HUDEP-2 (cell line): ENCODE data around the gene UPF2.
"Not testable (repeated sequence)": the region's sequence is repeated elsewhere in the genome, so short reads cannot be mapped to it uniquely, and the experiment has no call there.

Experiments
- DNase-seq, 76 experiments: peaks; one replicate each; lab custom pipeline; 2025; ENCODE audit not compliant: unreplicated experiment in 76 of 76; lab: John Stamatoyannopoulos, UW

The UPF2 gene, protein sequence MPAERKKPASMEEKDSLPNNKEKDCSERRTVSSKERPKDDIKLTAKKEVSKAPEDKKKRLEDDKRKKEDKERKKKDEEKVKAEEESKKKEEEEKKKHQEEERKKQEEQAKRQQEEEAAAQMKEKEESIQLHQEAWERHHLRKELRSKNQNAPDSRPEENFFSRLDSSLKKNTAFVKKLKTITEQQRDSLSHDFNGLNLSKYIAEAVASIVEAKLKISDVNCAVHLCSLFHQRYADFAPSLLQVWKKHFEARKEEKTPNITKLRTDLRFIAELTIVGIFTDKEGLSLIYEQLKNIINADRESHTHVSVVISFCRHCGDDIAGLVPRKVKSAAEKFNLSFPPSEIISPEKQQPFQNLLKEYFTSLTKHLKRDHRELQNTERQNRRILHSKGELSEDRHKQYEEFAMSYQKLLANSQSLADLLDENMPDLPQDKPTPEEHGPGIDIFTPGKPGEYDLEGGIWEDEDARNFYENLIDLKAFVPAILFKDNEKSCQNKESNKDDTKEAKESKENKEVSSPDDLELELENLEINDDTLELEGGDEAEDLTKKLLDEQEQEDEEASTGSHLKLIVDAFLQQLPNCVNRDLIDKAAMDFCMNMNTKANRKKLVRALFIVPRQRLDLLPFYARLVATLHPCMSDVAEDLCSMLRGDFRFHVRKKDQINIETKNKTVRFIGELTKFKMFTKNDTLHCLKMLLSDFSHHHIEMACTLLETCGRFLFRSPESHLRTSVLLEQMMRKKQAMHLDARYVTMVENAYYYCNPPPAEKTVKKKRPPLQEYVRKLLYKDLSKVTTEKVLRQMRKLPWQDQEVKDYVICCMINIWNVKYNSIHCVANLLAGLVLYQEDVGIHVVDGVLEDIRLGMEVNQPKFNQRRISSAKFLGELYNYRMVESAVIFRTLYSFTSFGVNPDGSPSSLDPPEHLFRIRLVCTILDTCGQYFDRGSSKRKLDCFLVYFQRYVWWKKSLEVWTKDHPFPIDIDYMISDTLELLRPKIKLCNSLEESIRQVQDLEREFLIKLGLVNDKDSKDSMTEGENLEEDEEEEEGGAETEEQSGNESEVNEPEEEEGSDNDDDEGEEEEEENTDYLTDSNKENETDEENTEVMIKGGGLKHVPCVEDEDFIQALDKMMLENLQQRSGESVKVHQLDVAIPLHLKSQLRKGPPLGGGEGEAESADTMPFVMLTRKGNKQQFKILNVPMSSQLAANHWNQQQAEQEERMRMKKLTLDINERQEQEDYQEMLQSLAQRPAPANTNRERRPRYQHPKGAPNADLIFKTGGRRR

DNA sequence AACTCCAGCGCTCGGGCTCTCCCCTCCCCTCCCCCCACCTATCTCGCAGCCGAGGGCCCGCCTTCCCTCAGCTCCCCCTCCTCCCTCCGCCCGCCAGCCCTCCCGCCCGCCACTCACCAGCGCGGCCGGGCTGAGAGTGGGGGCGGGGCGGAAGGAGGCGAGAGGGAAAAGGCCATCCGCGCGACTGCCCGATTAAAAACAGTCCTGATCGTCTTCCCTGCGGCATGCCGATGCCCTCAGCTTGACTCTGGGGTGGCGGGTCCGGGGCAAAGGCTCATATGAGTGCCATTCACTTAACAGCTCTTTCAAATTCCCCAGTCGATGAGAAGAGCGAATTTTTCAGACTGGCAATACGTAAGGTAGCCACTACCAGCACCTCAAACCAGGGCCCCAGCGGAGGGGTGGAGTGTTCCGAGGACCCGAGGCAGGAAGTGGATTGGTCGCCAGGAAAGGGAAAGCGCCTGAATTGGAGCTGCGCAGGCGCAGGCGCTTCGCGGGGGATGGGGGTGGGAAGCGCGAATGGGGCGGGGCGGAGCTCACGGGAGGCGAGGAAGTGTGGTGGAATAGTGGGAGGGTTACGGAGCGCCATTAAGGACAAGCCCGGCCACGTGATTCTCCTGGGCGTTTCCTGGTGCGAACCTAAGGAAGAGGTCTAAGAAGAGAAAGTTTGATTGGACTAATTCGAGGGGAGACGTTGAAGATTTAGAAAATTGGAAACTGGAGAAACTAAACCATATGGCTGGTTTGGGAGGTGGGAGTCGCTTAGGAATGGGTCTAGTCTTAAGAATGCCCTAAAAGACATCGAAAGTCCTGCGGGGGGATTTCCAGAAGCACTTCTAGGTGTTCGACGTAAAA lies at the start of gene UPF2:
TSS of gene UPF2 (minus strand) at position 13 of the 855 bp plus-strand sequence. CDS start 7,386 bp downstream, outside the sequence.
- peak; percentile 82 to 100 (median 97) for DNase-seq

DNA sequence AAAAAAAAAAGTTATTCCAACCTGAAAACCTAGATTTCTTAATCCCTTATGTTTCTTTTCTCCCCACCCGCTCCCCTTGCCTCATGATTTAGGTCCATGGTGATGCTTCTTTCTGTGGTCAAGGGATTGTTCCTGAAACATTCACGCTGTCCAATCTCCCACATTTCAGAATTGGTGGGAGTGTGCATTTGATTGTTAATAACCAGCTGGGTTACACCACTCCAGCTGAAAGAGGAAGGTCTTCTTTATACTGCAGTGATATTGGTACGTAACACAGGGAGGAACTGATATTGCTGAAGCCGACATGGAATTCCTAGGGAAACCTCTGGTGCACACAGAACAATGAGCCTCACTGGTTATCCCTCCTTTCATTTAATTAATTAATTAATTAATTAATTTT lies 48.8 kb upstream of the UPF2 start:
- no peak for DNase-seq

DNA sequence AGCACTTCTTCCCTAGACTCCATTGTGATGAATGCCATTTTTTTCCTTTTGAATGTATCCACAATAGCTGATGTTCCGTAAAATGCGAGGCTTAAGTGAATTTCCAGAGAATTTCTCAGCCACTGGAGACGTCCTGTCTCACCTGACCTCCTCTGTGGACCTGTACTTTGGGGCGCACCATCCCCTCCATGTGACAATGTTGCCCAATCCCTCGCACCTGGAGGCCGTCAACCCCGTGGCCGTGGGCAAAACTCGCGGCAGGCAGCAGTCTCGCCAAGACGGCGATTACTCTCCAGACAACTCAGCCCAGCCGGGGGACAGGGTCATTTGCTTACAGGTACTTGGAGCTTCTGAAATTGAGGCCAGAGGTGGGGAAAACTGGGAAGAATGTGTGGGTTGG lies 46.3 kb upstream of the UPF2 start:
- DNase-seq, result no peak

DNA sequence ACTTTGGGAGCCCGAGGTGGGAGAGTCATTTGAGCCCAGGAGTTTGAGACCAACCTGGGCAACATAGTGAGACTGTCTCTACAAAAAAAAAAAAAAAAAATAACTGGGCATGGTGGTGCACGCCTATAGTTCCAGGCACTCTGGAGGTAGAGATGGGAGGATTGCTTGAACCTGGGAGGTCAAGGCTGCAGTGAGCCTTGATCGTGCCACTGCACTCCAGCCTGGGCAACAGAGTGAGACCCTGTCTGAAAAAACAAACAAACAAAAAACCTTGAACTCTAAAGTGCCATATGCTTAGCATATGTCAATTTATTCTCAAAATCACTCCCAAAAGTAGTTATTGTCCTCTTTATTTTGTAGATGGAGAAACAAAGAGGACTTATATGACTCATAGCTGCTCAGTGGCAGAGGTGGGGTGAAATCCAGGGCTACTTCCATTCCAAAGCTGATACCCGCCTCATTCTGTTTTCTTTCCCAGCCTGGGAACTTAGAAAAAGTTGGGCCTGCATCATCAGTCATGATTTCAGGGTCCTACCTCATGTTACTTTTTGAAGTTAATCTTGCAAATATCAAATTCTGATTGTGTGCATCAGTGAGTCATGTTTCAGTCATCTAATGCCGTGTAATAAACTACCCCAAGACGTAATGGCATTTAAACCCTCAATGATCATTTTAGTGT lies 39.4 kb upstream of the UPF2 start:
- no peak for DNase-seq

DNA sequence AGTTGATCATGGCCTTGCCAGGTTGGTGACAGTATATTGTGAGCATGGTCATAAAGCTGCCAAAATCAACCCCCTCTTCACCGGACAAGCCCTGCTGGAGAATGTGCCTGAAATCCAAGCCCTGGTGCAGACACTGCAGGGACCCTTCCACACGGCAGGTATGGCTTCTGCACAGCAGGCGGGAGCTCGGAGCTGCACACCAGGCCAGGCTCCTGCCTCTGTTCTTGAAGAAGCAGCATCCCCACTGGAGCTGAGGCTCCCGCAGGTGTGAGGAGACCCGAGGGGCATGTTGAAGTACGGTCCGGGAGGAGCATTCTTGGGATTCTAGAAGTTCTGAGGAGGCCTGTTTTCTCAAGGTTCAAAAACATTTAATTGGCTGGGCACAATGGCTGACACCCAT lies 38.9 kb upstream of the UPF2 start:
- no peak for DNase-seq

DNA sequence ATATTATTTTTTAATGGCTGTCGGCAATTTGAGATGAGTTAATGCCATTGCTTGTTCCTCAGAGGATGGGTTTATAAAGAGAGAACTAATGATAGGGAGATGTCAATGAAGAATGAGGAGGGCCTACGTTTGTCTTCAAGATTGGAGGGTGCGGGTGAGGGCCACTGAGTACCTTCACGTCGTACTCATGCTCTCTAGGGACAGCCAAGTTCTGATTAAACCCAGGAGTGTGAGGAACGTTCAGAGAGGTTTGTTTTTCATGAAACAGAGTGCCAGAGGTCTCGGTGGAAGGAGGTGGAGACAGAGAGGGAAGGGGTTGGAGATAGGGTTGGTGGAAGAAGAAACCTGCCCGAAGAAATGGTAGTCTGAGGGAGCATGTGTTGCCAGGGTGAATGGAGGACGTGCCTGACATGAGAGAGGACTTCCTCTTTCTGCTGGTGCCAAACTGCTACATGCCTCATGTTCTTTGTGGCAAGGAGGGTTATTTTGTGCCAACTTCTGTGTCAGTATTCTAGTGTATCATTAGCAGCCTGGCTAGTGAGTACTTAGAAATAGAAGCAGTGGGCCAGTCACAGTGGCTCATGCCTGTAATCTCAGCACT lies 35.1 kb upstream of the UPF2 start:
- DNase-seq, result peak in 10 of 76 experiments; percentile 1 to 55 (median 12)

DNA sequence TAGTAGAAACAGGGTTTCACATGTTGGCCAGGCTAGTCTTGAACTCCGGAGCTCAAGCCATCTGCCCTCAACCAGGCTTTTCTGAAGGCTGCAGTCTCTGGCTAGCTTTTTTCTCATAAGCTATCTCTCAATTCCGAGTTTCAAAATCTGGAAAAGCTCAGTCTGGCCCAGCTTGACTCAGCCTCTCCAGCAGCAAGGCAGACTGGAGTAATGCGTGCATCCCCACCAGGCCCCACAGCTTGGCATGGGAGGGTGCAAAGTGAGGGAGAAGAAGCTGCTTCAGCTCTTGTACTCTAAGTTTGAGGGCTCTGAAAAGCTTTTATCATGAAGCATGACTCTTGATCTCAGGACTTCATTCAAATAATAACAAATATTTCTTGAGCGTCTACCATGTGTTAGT lies 30.9 kb upstream of the UPF2 start:
- no peak for DNase-seq

DNA sequence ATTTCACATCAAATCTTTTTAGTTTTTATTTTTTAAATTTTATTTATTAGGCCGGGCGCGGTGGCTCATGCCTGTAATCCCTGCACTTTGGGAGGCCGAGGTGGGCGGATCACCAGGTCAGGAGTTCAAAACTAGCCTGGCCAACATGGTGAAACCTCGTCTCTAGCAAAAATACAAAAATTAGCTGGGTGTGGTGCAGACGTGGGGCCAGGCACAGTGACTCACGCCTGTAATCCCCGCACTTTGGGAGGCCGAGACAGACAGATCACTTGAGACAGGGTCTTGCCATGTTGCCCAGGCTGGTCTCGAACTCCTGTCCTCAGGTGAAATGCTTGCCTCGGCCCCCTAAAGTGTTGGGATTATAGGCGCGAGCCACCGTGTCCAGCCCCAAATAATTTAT lies 28.8 kb upstream of the UPF2 start:
- DNase-seq, result not testable (repeated sequence)

DNA sequence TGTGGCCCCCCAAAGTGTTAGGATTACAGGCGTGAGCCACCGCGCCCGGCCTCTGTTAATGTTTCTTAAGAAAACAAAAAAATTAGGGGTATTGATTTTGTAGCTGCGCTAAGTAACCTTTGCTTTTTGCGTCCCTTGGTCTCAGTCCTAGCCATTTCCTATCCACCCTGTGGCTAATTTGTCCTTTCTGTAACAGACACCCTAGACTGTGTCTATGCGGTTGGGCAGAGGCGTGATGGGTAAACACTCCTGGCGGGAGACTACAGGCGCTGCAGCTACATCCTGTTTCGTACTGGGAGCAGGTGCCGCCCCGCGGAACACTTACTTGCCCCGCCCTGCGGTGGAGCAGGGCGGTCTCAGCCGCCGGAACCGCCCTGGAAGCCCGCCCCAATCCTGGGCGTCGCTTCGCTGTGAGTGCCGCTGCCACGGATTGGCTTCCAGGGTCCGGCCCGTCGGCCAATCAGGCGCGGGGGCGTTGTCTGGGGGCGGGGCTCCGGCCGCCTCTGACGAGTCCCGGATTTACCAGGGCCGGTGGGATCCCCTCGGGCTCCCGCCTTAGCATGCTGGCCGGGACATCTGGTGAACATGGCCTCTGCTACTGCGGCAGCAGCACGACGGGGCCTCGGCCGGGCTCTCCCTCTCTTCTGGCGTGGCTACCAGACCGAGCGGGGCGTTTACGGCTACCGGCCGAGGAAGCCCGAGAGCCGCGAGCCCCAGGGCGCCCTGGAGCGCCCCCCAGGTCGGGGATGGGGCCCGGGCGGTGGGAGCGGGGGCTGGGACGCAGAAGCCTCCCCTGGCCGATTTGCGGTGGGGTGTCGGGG lies 26.1 kb upstream of the UPF2 start, which contains the start of gene DHTKD1:
TSS of gene DHTKD1 (plus strand) at position 506 of the 821 bp plus-strand sequence. CDS start at position 586, 80 bp downstream.
- DNase-seq, result peak in 75 of 76 experiments; percentile 45 to 99 (median 97)

DNA sequence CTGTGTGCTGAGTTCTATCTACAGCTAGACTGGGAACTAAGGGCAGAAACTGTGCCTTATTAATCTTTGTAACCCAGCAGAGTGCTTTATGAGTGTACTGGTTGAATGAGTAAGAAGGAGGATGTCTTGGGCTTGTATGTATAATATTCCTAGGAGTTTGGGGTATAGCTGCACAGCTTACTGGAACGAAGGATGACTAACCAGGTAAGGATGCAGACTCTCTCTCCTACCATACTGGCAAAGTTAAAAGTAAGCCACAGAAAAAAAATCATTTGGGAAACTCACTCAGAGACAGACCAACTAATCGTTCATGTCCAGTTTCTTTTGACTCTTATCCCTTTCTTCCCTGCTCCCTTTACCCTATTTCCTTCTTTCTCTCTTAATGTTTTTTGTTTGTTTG lies 24.7 kb upstream of the UPF2 start:
- no peak for DNase-seq

DNA sequence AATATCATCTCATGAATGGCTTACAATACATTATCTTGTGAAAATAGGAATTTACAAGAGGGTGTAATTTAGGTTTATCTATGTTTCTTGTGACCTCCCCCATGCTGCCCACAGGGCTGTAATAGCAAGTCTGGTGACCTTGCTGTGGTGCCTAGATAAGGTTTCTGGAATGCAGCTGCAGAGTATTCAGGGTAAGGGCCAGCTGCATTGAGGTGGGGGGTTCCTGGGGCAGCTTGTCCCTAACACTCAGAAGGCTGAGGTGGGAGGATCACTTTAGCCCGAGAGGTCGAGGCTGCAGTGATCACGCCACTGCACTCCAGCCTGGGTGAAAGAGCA lies 20.8 kb upstream of the UPF2 start:
- peak in 75 of 76 experiments; percentile 33 to 94 (median 81) for DNase-seq

DNA sequence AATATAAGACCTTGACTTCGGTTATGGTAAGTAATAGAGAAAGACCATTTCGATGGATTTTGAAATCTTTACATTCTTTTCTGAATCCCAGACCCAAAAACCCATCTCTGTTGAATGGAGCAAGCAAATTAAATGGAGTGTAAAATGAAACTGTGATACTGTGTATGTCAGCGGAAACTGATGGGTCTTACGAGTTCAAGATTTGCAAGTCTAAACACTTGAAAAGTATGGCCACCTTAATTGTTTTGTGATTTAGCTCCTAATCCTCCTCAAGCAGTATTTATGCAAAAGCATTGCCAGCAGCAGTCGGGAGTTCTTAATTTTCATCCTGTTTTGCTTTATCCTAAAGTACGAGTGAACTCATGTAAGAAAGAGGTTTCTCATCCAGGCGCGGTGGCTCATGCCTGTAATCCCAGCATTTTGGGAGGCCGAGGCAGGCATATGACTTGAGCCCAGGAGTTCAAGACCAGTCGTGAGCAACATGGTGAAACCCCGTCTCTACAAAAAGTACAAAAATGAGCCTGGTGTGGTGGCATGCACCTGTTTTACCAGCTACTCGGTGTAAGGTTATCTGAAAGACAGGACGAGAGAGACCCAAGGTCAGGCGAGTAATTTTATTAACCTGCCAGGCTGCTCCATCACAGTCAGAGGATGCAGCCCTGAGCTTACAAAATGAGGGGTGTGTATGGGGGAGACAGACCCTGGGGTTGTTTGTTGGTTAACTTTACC lies 20.3 kb upstream of the UPF2 start:
- peak in 18 of 76 experiments; percentile 46 to 85 (median 58) for DNase-seq

DNA sequence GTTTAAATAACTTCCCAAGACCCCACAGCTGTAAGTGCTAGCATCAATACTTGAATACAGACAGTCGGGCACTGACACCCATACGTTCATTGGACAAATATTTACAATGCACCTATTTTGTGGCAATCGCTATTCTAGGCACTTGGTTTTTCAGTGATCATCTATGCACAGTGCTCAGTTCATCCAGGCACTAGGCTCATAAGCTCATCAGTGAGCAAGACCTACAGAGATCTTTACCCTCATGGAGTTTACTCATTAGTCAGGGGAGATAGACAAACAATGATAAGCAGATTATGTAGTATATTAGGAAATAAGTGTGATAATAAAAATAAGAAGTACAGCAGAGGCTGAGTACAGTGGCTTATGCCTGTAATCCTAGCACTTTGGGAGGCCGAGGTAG lies 18.5 kb upstream of the UPF2 start:
- DNase-seq, result no peak

DNA sequence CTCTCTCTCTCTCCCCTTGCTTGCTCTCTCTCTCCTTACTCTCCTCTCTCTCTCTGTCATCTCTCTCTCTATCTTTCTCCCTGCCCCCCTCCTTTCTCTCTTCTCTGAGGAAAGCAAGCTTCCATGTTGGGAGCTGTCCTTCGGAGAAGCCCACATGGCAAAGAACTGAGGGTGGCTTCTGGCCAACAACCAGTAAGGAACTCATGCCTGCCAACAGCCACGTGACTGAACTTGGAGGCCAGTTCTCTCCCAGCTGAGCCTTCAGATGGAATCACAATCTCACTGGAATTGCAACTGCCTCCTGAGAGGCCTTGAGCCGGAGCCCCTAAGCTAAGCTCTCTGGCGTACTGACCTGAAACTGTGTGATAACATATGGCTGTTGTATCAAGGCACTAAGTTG lies 14.1 kb upstream of the UPF2 start:
- peak in 25 of 76 experiments; percentile 5 to 51 (median 22) for DNase-seq

DNA sequence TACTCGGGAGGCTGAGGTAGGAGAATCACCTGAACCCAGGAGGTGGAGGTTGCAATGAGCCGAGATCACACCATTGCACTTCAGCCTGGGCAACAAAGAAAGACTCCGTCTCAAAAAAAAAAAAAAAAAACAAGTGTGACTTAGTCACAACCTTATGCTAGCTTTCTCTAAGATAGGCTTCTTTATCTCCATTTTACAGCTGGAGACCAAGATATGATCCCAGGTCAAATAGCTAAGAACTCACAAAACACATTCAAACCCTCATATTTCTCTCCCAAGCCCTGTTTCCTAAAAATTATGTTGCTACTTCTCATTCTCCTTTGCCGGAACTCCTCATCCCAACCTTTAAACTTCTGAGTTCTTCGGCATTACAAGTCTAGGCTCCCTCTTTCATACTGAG lies 13.1 kb upstream of the UPF2 start:
- DNase-seq, result peak in 40 of 76 experiments; percentile 2 to 87 (median 61)

DNA sequence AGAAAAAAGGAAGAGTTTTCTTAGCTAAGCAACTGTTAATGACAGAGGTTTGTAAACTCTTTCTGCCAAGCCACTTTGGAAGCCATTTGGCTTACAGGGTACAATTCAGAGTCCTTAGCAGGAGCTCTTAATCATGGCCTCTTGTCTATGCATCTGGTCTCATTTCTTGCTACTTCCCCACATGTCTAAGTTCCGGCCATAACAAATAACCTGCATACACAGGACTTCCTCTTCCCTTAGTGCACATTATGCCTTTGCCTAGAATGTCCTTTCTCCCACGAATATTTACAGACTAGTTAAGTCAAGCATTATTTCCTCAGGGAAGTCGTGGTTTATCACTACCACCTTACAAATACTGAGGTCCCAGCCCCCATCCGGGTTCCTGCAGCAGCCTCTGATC lies 8.6 kb upstream of the UPF2 start:
- DNase-seq, result no peak

DNA sequence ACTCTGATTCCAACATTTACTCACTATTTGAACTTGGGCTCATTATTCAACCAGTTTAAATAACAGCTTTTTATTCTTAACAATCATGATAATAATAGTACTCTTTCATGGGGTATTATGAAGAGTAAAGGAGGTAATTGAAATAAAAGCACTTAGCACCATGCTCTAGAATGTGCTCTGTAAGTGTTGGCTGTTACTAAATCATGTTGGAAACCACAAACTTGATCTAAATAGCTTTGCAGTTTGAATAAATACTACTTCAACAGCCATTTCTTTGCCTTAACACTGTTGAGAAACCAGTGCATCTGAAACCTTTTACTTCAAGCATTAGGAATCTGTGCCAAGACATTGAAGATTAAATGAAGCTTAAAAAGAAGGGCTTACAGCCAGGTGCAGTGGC lies 7.9 kb upstream of the UPF2 start:
- no peak for DNase-seq
